Hepatocyte (in vitro differentiated cells): Measurements from ENCODE around the gene TBC1D5. TPM values are rescaled to one million over a fixed set of nuclear protein-coding genes. Genes with fewer than 3 reads are reported as not detected.

ENCODE experiments used
- DNase-seq: peaks from one replicate; pipeline ENCODE4 v3.0.0-alpha.2; 2016; ENCODE audit warnings: low spot score
- H2AFZ ChIP-seq: fragments of 200-600 bp; sonication (generic); 2 replicates; pipeline ENCODE4 v1.6.0; 2016; ENCODE audit warnings: antibody characterized with exemption, mild to moderate bottlenecking
- H3K27ac ChIP-seq: fragments of 200-600 bp; sonication (generic); 2 replicates; pipeline ENCODE4 v1.5.1; 2016; ENCODE audit warnings: mild to moderate bottlenecking
- H3K27me3 ChIP-seq: fragments of 200-600 bp; sonication (generic); 2 replicates; pipeline ENCODE4 v1.6.1; 2016
- H3K36me3 ChIP-seq: fragments of 200-600 bp; sonication (generic); replicated peaks from 2 replicates; pipeline ENCODE4 v1.5.1; 2016; ENCODE audit warnings: low read depth; ENCODE audit not compliant: insufficient read depth
- H3K4me1 ChIP-seq: fragments of 200-600 bp; sonication (generic); 2 replicates; pipeline ENCODE4 v1.5.1; 2016; ENCODE audit warnings: mild to moderate bottlenecking, moderate library complexity; ENCODE audit not compliant: insufficient read depth
- H3K4me2 ChIP-seq: fragments of 200-600 bp; sonication (generic); 2 replicates; pipeline ENCODE4 v1.6.0; 2016
- H3K4me3 ChIP-seq: fragments of 200-600 bp; sonication (generic); 2 replicates; pipeline ENCODE4 v1.5.1; 2016; ENCODE audit warnings: mild to moderate bottlenecking
- H3K79me2 ChIP-seq: fragments of 200-600 bp; sonication (generic); 2 replicates; pipeline ENCODE4 v1.6.0; 2017; ENCODE audit warnings: mild to moderate bottlenecking
- H3K9me2 ChIP-seq: fragments of 200-600 bp; sonication (generic); replicated peaks from 2 replicates; pipeline ENCODE4 v1.6.0; 2017; ENCODE audit warnings: mild to moderate bottlenecking; ENCODE audit not compliant: insufficient read depth
- H3K9me3 ChIP-seq: fragments of 200-600 bp; sonication (generic); 2 replicates; pipeline ENCODE4 v1.5.1; 2016; ENCODE audit warnings: low read depth, mild to moderate bottlenecking
- H4K20me1 ChIP-seq: fragments of 200-600 bp; sonication (generic); 2 replicates; pipeline ENCODE4 v1.6.0; 2016; ENCODE audit warnings: mild to moderate bottlenecking; ENCODE audit not compliant: insufficient read depth, poor library complexity, severe bottlenecking
- EZH2 ChIP-seq: fragments of 200-600 bp; sonication (generic); IDR thresholded peaks from 2 replicates; pipeline ENCODE4 v1.6.1; 2016; ENCODE audit warnings: antibody characterized with exemption, mild to moderate bottlenecking, borderline replicate concordance
- EZH2phosphoT487 ChIP-seq: fragments of 200-600 bp; sonication (generic); IDR thresholded peaks from one replicate; pipeline ENCODE4 v1.6.1; 2018; ENCODE audit warnings: antibody characterized with exemption, mild to moderate bottlenecking, low read depth, moderate library complexity; ENCODE audit not compliant: unreplicated experiment, severe bottlenecking
- WGBS: methylation state at CpG from one replicate; pipeline ENCODE4 v1.1.6; 2016; ENCODE audit warnings: low lambda C conversion rate; ENCODE audit errors: missing lambda C conversion rate; 5-methylcytosine and 5-hydroxymethylcytosine counted together
- polyA plus RNA-seq: library from polyadenylated mRNA; unstranded; fragments of >200 nt; fragmentation: Nextera tagmentation; extraction: Ambion mirVana; gene quantifications from 2 replicates; pipeline ENCODE4 v1.2.1, GENCODE V29; 2016
- total RNA-seq: library from RNA; depleted of rRNA; stranded (reverse); fragments of >200 nt; gene quantifications from 2 replicates; pipeline ENCODE4 v1.2.3, GENCODE V29; 2014
- TF ChIP-seq, protein P1 (sequence below): fragments of 200-600 bp; sonication (generic); IDR thresholded peaks from 2 replicates; pipeline ENCODE4 v1.5.1; 2016; ENCODE audit warnings: antibody characterized with exemption, mild to moderate bottlenecking; ENCODE audit not compliant: poor library complexity

TBC1D5 gene
- total and polyA plus RNA-seq, 2 experiments from 2014 or later: 17.0 to 64.2 TPM

DNA sequence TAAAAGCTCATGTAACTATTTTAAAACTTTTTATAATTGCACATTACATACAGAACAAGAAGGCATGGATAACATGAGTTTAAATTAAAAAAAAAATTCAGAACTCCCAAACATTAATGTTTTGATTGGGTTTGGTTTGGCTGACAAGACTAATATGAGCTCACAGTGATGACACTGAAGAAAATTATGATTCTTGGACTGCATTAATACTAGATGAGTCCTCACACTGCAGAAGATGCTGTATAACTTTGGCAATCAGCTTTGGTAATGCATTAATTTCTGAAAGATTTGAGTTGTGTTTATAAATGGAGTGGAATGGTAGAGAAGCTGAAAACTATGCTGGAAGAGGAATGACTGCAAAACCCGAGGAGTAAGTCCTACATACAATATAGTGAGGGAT, 498.8 kb downstream of the TBC1D5 start:
- no peaks in the 10 kb centered on the region for H3K9me2 ChIP-seq
- H3K27me3 ChIP-seq: no peaks in the 10 kb centered on the region
- 86% methylated on average over 1 of the region's 1 CpG for WGBS
- H3K9me3 ChIP-seq: no peaks in the 10 kb centered on the region
- no peak overlapping the region for H3K4me2 ChIP-seq
- H4K20me1 ChIP-seq: no peaks in the 10 kb centered on the region
- no peak overlapping the region for H2AFZ ChIP-seq
- no peak for DNase-seq
- H3K27ac ChIP-seq: no peak overlapping the region
- no peaks in the 10 kb centered on the region for H3K36me3 ChIP-seq
- H3K79me2 ChIP-seq: no peaks in the 10 kb centered on the region
- TF ChIP-seq EZH2phosphoT487 (no peak), EZH2 (no peak)
- TF ChIP-seq, protein P1, sequence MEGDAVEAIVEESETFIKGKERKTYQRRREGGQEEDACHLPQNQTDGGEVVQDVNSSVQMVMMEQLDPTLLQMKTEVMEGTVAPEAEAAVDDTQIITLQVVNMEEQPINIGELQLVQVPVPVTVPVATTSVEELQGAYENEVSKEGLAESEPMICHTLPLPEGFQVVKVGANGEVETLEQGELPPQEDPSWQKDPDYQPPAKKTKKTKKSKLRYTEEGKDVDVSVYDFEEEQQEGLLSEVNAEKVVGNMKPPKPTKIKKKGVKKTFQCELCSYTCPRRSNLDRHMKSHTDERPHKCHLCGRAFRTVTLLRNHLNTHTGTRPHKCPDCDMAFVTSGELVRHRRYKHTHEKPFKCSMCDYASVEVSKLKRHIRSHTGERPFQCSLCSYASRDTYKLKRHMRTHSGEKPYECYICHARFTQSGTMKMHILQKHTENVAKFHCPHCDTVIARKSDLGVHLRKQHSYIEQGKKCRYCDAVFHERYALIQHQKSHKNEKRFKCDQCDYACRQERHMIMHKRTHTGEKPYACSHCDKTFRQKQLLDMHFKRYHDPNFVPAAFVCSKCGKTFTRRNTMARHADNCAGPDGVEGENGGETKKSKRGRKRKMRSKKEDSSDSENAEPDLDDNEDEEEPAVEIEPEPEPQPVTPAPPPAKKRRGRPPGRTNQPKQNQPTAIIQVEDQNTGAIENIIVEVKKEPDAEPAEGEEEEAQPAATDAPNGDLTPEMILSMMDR: no peak
- H3K4me3 ChIP-seq: no peak overlapping the region
- H3K4me1 ChIP-seq: no peaks in the 10 kb centered on the region

DNA sequence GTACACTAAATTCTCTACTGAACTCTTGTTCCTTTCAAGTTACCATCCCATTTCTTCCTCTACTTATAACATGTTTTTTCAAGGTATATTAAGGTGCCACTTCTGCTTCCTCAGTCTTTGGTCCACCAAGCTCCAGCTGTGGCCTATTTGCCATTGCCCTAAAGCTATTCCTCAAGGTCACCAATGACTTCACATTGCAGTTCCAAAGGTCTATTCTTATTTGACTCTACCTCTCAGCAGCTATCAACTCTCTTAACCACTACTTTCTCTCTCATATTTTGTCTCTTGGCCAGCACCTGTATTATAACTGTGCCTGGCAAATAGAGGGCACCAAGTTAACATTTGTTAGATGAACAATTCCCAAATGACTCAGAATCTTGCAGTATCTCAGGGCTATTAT, 503.0 kb downstream of the TBC1D5 start:
- H3K4me1 ChIP-seq: no peaks in the 10 kb centered on the region

DNA sequence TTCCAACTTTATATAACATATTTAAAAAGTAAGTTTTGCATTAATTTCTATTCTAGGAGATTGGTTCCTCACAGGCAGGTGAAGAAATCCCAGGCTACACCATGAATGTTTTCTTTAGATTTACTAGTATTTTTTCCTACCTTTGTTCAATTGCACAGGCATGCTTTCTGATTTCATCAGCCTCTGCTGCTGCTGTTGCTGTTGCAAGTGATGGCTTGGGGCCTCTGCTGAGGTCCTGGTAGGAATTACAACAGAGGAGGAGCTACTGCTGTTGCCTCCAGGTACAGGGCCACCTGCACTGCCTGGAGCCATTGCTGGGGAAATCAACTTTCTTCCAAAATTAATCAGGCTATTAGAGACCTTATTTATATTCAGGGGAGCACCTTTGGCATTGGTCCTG, 504.4 kb downstream of the TBC1D5 start:
- Histone ChIP-seq H4K20me1 (no peaks in the 10 kb centered on the region), H3K36me3 (no peaks in the 10 kb centered on the region), H3K9me2 (no peaks in the 10 kb centered on the region), H3K4me2 (no peak overlapping the region), H3K27ac (no peak overlapping the region), H3K79me2 (no peaks in the 10 kb centered on the region), H2AFZ (no peak overlapping the region), H3K9me3 (no peaks in the 10 kb centered on the region), H3K27me3 (no peaks in the 10 kb centered on the region), H3K4me1 (no peaks in the 10 kb centered on the region), H3K4me3 (no peak overlapping the region)
- DNase-seq: no peak
- TF ChIP-seq EZH2: no peak
- TF ChIP-seq, protein P1: no peak
- no peak for TF ChIP-seq EZH2phosphoT487

More for the DNA sequence above, 503.0 kb downstream of the TBC1D5 start:
- no peak overlapping the region for H3K27ac ChIP-seq
- no peaks in the 10 kb centered on the region for H4K20me1 ChIP-seq
- no peaks in the 10 kb centered on the region for H3K9me2 ChIP-seq
- no peak for DNase-seq
- H3K27me3 ChIP-seq: no peaks in the 10 kb centered on the region
- TF ChIP-seq EZH2phosphoT487 (no peak), EZH2 (no peak)
- TF ChIP-seq, protein P1: no peak
- no peak overlapping the region for H2AFZ ChIP-seq
- H3K36me3 ChIP-seq: no peaks in the 10 kb centered on the region
- H3K4me2 ChIP-seq: no peak overlapping the region
- H3K9me3 ChIP-seq: no peaks in the 10 kb centered on the region
- H3K79me2 ChIP-seq: no peaks in the 10 kb centered on the region
- no peak overlapping the region for H3K4me3 ChIP-seq

DNA sequence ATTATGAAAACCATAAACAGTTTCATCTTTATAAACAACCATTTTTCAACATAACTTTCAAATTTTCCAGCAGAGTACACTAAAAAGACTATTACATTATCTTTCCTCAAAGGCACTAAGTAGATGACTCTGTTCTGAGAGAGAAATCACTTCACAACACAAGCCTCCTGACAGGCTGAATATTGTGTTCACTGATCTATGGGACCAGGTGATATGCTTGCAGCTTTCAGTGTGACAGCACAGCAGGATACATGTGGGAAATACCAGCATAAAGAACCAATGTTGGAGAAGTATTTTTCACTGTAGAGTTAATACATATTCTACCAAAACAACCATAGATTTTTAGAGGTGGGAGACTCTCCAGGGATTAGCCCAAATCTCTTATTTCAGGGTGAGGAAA, 507.1 kb downstream of the TBC1D5 start:
- TF ChIP-seq EZH2phosphoT487 (no peak), EZH2 (no peak)
- TF ChIP-seq, protein P1: no peak
- Histone ChIP-seq H4K20me1 (no peaks in the 10 kb centered on the region), H3K27ac (no peak overlapping the region), H3K4me3 (no peak overlapping the region), H2AFZ (no peak overlapping the region), H3K4me2 (no peak overlapping the region), H3K9me2 (no peaks in the 10 kb centered on the region), H3K9me3 (no peaks in the 10 kb centered on the region), H3K4me1 (no peaks in the 10 kb centered on the region), H3K36me3 (no peaks in the 10 kb centered on the region), H3K79me2 (no peaks in the 10 kb centered on the region), H3K27me3 (no peaks in the 10 kb centered on the region)
- DNase-seq: no peak
